Keratinocyte (primary cell): ENCODE measurements around the gene B4GALT2.

Source experiments
- CTCF ChIP-seq, 3 experiments: IDR thresholded peaks in 1 of 3; conservative IDR thresholded peaks in 1 of 3; optimal IDR thresholded peaks in 1 of 3; 2 replicates in 2 of 3; 3 replicates in 1 of 3; pipeline versions ENCODE3 to v1.5.1; 2011; ENCODE audit warnings: low read length in 3 of 3, mild to moderate bottlenecking in 3 of 3, moderate library complexity in 2 of 3, control low read depth in 1 of 3, inconsistent platforms in 1 of 3; ENCODE audit not compliant: insufficient read depth in 2 of 3; ENCODE audit errors: extremely low read depth in 1 of 3
- EZH2 ChIP-seq: IDR thresholded peaks from one replicate; pipeline ENCODE4 v1.6.1; 2012; ENCODE audit warnings: inconsistent platforms, mild to moderate bottlenecking, low read length, moderate library complexity

DNA sequence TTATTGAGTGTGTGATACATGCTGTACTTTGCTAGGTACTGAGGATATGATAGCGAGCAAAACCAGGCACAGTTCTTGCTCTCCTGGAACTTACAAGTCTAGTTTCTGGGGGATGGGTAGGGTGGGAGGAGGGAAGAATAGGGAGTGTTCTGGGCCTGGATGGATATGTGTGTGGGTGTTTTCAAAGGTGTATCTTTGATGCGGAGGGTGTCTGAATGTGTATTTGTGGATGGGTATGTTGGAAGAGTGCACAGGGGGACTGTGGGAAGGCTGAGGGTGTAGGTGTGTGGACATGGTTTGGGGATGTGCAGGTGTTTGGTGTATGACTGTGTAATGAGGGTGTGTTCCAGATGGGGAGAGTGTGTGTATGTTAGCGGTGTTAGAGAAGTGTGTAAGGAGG, 13.7 kb upstream of the B4GALT2 start:
- TF ChIP-seq EZH2: no peak
- TF ChIP-seq CTCF (optimal IDR thresholded peaks at IDR 0.05 in 1 of 3, IDR thresholded peaks at IDR 0.05 in 1 of 3, conservative IDR thresholded peaks at IDR 0.05 in 1 of 3; ENCODE audit: extremely low read depth in 1 of 3, insufficient read depth in 2 of 3, low read length in 3 of 3): no peak
